GM23338 (cell line): ENCODE measurements around the gene UCP3. TPM values are rescaled to one million over a fixed set of nuclear protein-coding genes. Genes with fewer than 3 reads are reported as not detected.

Experiments
- ATAC-seq: fragments of 200-7000 bp; cut with Tn5 transposase; 3 replicates; pipeline ENCODE4 v1.9.1; 2020
- DNase-seq: peaks from one replicate; pipeline ENCODE4 v3.0.0-alpha.2; 2015; ENCODE audit warnings: low spot score
- H2AFZ ChIP-seq: fragments of 200-600 bp; sonication (generic); 2 replicates; pipeline ENCODE4 v1.8.0; 2016; ENCODE audit warnings: antibody characterized with exemption, mild to moderate bottlenecking, moderate library complexity
- H3F3A ChIP-seq: fragments of 200-600 bp; sonication (generic); replicated peaks from 2 replicates; pipeline ENCODE4 v1.8.0; 2017; ENCODE audit warnings: antibody characterized with exemption, mixed run types, low read depth
- H3K27ac ChIP-seq: fragments of 200-600 bp; sonication (generic); 2 replicates; pipeline ENCODE4 v1.6.1; 2016; ENCODE audit warnings: low read depth
- H3K27me3 ChIP-seq: fragments of 200-600 bp; sonication (generic); 2 replicates; pipeline ENCODE4 v1.8.0; 2016; ENCODE audit warnings: mild to moderate bottlenecking, mixed run types, moderate library complexity; ENCODE audit not compliant: insufficient read depth
- H3K36me3 ChIP-seq: fragments of 200-600 bp; sonication (generic); 2 replicates; pipeline ENCODE4 v1.8.0; 2016; ENCODE audit warnings: mild to moderate bottlenecking; ENCODE audit not compliant: insufficient read depth
- H3K4me1 ChIP-seq: fragments of 200-600 bp; sonication (generic); 2 replicates; pipeline ENCODE4 v1.8.0; 2016; ENCODE audit warnings: mild to moderate bottlenecking, moderate library complexity; ENCODE audit not compliant: insufficient read depth
- H3K4me2 ChIP-seq: fragments of 200-600 bp; sonication (generic); 2 replicates; pipeline ENCODE4 v1.7.1; 2017; ENCODE audit warnings: mixed run types
- H3K4me3 ChIP-seq: fragments of 200-600 bp; sonication (generic); 2 replicates; pipeline ENCODE4 v1.6.1; 2016; ENCODE audit warnings: mixed run types
- H3K79me2 ChIP-seq: fragments of 200-600 bp; sonication (generic); replicated peaks from 2 replicates; pipeline ENCODE4 v1.8.0; 2017; ENCODE audit warnings: mild to moderate bottlenecking; ENCODE audit not compliant: insufficient read depth
- H3K9me2 ChIP-seq: fragments of 200-600 bp; sonication (generic); 2 replicates; pipeline ENCODE4 v1.8.0; 2017; ENCODE audit not compliant: insufficient read depth
- H4K20me1 ChIP-seq: fragments of 200-600 bp; sonication (generic); replicated peaks from 2 replicates; pipeline ENCODE4 v1.8.0; 2017; ENCODE audit warnings: mild to moderate bottlenecking; ENCODE audit not compliant: insufficient read depth
- H3K27ac Mint-ChIP-seq: 2 replicates; pipeline ENCODE4 v1.8.0; 2020; ENCODE audit warnings: inconsistent platforms, mild to moderate bottlenecking, moderate library complexity, mixed read lengths
- H3K27me3 Mint-ChIP-seq: 3 replicates; pipeline ENCODE4 v1.8.0; 2022; ENCODE audit warnings: low read depth, mild to moderate bottlenecking, moderate library complexity, mixed read lengths, inconsistent platforms; ENCODE audit not compliant: insufficient read depth, poor library complexity
- H3K36me3 Mint-ChIP-seq: 3 replicates; pipeline ENCODE4 v1.8.0; 2021; ENCODE audit warnings: low read depth, mild to moderate bottlenecking, inconsistent platforms, moderate library complexity, mixed read lengths
- H3K4me1 Mint-ChIP-seq: 3 replicates; pipeline ENCODE4 v1.8.0; 2020; ENCODE audit warnings: mild to moderate bottlenecking, inconsistent platforms, mixed read lengths
- H3K4me3 Mint-ChIP-seq: 3 replicates; pipeline ENCODE4 v1.8.0; 2021; ENCODE audit warnings: moderate library complexity, mild to moderate bottlenecking, inconsistent platforms, mixed read lengths
- H3K9me3 Mint-ChIP-seq: 3 replicates; pipeline ENCODE4 v1.8.0; 2020; ENCODE audit warnings: moderate library complexity, mild to moderate bottlenecking, inconsistent platforms, mixed read lengths
- CREB1 ChIP-seq: fragments of 250-450 bp; sonication (Bioruptor Pico); IDR thresholded peaks from 2 replicates; pipeline ENCODE4 v1.5.0; 2020; ENCODE audit warnings: low read depth, mild to moderate bottlenecking, moderate library complexity
- EZH2 ChIP-seq: fragments of 200-600 bp; sonication (generic); IDR thresholded peaks from one replicate; pipeline ENCODE4 v1.8.0; 2017; ENCODE audit warnings: antibody characterized with exemption, mild to moderate bottlenecking, low read depth; ENCODE audit not compliant: unreplicated experiment
- POLR2AphosphoS5 ChIP-seq: IDR thresholded peaks from 2 replicates; pipeline ENCODE4 v1.6.1; 2016; ENCODE audit warnings: antibody characterized with exemption, low read depth
- ZNF114 ChIP-seq: fragments of 250-450 bp; sonication (Bioruptor Pico); IDR thresholded peaks from 2 replicates; pipeline ENCODE4 v1.5.0; 2020; ENCODE audit warnings: mild to moderate bottlenecking, moderate library complexity
- ZNF331 ChIP-seq: fragments of 250-450 bp; sonication (Bioruptor Pico); IDR thresholded peaks from 2 replicates; pipeline ENCODE4 v1.5.0; 2020; ENCODE audit warnings: low read depth, mild to moderate bottlenecking, moderate library complexity
- polyA plus RNA-seq: library from polyadenylated mRNA; unstranded; fragments of >200 nt; fragmentation: Nextera tagmentation; extraction: Ambion mirVana; gene quantifications from 2 replicates; pipeline ENCODE4 v1.2.1, GENCODE V29; 2016
- total RNA-seq: library from RNA; depleted of rRNA; stranded (reverse); fragments of >200 nt; shearing (Covaris generic); gene quantifications from 2 replicates; pipeline ENCODE4 v1.2.3, GENCODE V29; 2014
- TF ChIP-seq, protein P1 (sequence below): IDR thresholded peaks from 2 replicates; pipeline ENCODE4 v1.6.1; 2016; ENCODE audit warnings: antibody characterized with exemption
- TF ChIP-seq, protein P2 (sequence below), 2 experiments: fragments of 200-600 bp in 1 of 2; sonication (generic) in 1 of 2; conservative IDR thresholded peaks; 2 replicates each; pipeline versions ENCODE4 v1.5.1 to v1.6.1; 2016 to 2017; ENCODE audit warnings: antibody characterized with exemption in 2 of 2, low read depth in 2 of 2, mild to moderate bottlenecking in 2 of 2, moderate library complexity in 1 of 2
- TF ChIP-seq, protein P3 (sequence below): IDR thresholded peaks from one replicate; pipeline ENCODE4 v1.6.1; 2018; ENCODE audit warnings: antibody characterized with exemption; ENCODE audit not compliant: unreplicated experiment

Gene UCP3
- total and polyA plus RNA-seq, 2 experiments from 2014 or later = 0.21 to 0.40 TPM

DNA sequence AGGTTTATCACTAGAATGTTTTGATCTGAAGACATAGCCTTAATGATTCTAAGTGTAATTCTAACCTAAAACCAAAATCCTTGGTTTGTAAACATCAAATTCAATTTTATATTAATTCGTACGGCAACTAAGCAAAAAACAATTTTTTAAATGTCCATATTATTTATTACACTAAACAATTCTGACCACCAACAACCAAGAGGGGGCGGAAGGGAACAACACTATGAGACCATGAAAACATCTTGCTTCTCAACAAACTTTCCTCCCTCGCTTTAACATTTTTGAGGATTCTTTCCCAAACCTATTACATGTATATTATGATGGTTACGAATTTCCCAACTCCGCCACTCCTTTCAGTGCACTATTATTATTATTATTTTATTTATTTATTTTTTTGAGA, 19.7 kb downstream of the UCP3 start:
- H3K27ac ChIP-seq = no peak overlapping the region
- H3K27me3 ChIP-seq = no peaks in the 10 kb centered on the region
- TF ChIP-seq, protein P1, sequence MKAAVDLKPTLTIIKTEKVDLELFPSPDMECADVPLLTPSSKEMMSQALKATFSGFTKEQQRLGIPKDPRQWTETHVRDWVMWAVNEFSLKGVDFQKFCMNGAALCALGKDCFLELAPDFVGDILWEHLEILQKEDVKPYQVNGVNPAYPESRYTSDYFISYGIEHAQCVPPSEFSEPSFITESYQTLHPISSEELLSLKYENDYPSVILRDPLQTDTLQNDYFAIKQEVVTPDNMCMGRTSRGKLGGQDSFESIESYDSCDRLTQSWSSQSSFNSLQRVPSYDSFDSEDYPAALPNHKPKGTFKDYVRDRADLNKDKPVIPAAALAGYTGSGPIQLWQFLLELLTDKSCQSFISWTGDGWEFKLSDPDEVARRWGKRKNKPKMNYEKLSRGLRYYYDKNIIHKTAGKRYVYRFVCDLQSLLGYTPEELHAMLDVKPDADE = no peak
- TF ChIP-seq, protein P2, sequence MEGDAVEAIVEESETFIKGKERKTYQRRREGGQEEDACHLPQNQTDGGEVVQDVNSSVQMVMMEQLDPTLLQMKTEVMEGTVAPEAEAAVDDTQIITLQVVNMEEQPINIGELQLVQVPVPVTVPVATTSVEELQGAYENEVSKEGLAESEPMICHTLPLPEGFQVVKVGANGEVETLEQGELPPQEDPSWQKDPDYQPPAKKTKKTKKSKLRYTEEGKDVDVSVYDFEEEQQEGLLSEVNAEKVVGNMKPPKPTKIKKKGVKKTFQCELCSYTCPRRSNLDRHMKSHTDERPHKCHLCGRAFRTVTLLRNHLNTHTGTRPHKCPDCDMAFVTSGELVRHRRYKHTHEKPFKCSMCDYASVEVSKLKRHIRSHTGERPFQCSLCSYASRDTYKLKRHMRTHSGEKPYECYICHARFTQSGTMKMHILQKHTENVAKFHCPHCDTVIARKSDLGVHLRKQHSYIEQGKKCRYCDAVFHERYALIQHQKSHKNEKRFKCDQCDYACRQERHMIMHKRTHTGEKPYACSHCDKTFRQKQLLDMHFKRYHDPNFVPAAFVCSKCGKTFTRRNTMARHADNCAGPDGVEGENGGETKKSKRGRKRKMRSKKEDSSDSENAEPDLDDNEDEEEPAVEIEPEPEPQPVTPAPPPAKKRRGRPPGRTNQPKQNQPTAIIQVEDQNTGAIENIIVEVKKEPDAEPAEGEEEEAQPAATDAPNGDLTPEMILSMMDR (conservative IDR thresholded peaks at IDR 0.05; ENCODE audit: low read depth in 2 of 2) = 0 out of 4 replicates have a peak, but pooled peaks of 1 of the 2 experiments have one; percentile 3
- TF ChIP-seq, protein P3, sequence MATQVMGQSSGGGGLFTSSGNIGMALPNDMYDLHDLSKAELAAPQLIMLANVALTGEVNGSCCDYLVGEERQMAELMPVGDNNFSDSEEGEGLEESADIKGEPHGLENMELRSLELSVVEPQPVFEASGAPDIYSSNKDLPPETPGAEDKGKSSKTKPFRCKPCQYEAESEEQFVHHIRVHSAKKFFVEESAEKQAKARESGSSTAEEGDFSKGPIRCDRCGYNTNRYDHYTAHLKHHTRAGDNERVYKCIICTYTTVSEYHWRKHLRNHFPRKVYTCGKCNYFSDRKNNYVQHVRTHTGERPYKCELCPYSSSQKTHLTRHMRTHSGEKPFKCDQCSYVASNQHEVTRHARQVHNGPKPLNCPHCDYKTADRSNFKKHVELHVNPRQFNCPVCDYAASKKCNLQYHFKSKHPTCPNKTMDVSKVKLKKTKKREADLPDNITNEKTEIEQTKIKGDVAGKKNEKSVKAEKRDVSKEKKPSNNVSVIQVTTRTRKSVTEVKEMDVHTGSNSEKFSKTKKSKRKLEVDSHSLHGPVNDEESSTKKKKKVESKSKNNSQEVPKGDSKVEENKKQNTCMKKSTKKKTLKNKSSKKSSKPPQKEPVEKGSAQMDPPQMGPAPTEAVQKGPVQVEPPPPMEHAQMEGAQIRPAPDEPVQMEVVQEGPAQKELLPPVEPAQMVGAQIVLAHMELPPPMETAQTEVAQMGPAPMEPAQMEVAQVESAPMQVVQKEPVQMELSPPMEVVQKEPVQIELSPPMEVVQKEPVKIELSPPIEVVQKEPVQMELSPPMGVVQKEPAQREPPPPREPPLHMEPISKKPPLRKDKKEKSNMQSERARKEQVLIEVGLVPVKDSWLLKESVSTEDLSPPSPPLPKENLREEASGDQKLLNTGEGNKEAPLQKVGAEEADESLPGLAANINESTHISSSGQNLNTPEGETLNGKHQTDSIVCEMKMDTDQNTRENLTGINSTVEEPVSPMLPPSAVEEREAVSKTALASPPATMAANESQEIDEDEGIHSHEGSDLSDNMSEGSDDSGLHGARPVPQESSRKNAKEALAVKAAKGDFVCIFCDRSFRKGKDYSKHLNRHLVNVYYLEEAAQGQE = no peak
- TF ChIP-seq EZH2 = no peak
- no peak for TF ChIP-seq CREB1 (CRISPR knock-in tag)
- TF ChIP-seq POLR2AphosphoS5 = no peak
- H3K4me1 ChIP-seq = peaks cover 14% of the 10 kb centered on the region
- no peak overlapping the region for H3K4me3 Mint-ChIP-seq
- H3F3A ChIP-seq = no peaks in the 10 kb centered on the region
- ATAC-seq (no peak), DNase-seq (no peak)
- no peak overlapping the region for H3K4me3 ChIP-seq
- no peaks in the 10 kb centered on the region for H4K20me1 ChIP-seq
- H3K4me2 ChIP-seq = no peak overlapping the region
- H3K9me2 ChIP-seq = no peaks in the 10 kb centered on the region
- H3K4me1 Mint-ChIP-seq = peaks cover 2% of the 10 kb centered on the region; the same call in 1 of the 3 replicates
- H3K27ac Mint-ChIP-seq = no peak overlapping the region
- no peaks in the 10 kb centered on the region for H3K9me3 Mint-ChIP-seq
- no peak overlapping the region for H2AFZ ChIP-seq
- no peaks in the 10 kb centered on the region for H3K36me3 ChIP-seq
- no peaks in the 10 kb centered on the region for H3K36me3 Mint-ChIP-seq
- no peaks in the 10 kb centered on the region for H3K79me2 ChIP-seq
- H3K27me3 Mint-ChIP-seq = peaks cover 2% of the 10 kb centered on the region

DNA sequence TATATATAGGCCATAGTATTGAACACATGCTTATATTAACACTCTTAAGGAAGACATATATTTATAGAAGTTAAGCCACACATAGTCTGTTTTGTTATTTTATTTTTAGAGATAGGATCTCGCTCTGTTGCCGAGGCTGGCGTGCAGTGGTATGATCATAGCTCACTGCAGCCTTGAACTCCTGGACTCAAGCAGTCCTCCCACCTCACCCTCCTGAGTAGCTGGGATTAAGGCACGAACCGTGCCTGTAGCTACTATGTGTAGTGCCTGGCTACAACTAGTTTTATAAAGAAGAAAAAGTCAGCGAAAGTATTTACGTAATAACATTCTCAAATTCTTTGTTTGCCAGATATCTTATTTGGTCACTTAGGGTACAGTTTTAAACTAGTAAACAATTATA, 20.7 kb downstream of the UCP3 start:
- H3K79me2 ChIP-seq = no peaks in the 10 kb centered on the region
- no peaks in the 10 kb centered on the region for H4K20me1 ChIP-seq
- no peak overlapping the region for H2AFZ ChIP-seq
- no peak overlapping the region for H3K4me3 Mint-ChIP-seq
- H3K4me3 ChIP-seq = no peak overlapping the region
- no peaks in the 10 kb centered on the region for H3K27me3 ChIP-seq
- H3K36me3 ChIP-seq = no peaks in the 10 kb centered on the region
- ATAC-seq = no peak
- peaks cover 3% of the 10 kb centered on the region for H3K27me3 Mint-ChIP-seq
- peaks cover 7% of the 10 kb centered on the region for H3K4me1 Mint-ChIP-seq
- H3K4me2 ChIP-seq = no peak overlapping the region
- no peak overlapping the region for H3K27ac Mint-ChIP-seq
- H3K9me3 Mint-ChIP-seq = no peaks in the 10 kb centered on the region
- H3K4me1 ChIP-seq = peaks cover 22% of the 10 kb centered on the region
- H3K36me3 Mint-ChIP-seq = no peaks in the 10 kb centered on the region
- H3K9me2 ChIP-seq = no peaks in the 10 kb centered on the region
- peaks cover 5% of the 10 kb centered on the region; the same call in 1 of the 2 replicates for H3F3A ChIP-seq
- H3K27ac ChIP-seq = no peak overlapping the region
- DNase-seq = no peak
- TF ChIP-seq, protein P3 = no peak
- TF ChIP-seq ZNF331 = no peak
- no peak for TF ChIP-seq ZNF114
